H1 (cell line): ENCODE results near the gene PPP1R3E. TPM values are rescaled to one million over a fixed set of nuclear protein-coding genes. Genes with fewer than 3 reads are reported as not detected.

Source experiments
- CTCF ChIA-PET: fragments of 300-600 bp; sonication (Branson Sonifier 250); formaldehyde crosslinking; loops from one replicate; lab custom pipeline; 2021; ENCODE audit not compliant: partially characterized antibody; lab: Charles Lee
- POLR2A ChIA-PET: fragments of 300-600 bp; sonication (Branson Sonifier 250); formaldehyde crosslinking; loops from one replicate; lab custom pipeline; 2021; ENCODE audit warnings: inconsistent platforms; ENCODE audit not compliant: partially characterized antibody; lab: Charles Lee
- DNase-seq, 2 experiments: peaks; one replicate each; pipeline versions ENCODE4 v3.0.0 to v3.0.0-alpha.2; 2010 to 2022; ENCODE audit warnings: low spot score in 2 of 2, low read depth in 1 of 2, mixed read lengths in 1 of 2
- FAIRE-seq: peaks from 2 replicates; lab custom pipeline; 2011; peaks lifted over from hg19 to GRCh38; lab: Jason Lieb, UNC
- H2AFZ ChIP-seq: 2 replicates; pipeline ENCODE4 v1.8.1; 2012; ENCODE audit warnings: low read length, inconsistent platforms
- H2AK5ac ChIP-seq: 2 replicates; pipeline ENCODE4 v1.6.1; 2013; ENCODE audit warnings: low read depth, low read length
- H2BK120ac ChIP-seq: replicated peaks from 2 replicates; pipeline ENCODE3; 2013; ENCODE audit warnings: low read depth, low read length, inconsistent platforms
- H2BK12ac ChIP-seq: 2 replicates; pipeline ENCODE4 v1.6.1; 2013; ENCODE audit warnings: low read depth, low read length
- H2BK15ac ChIP-seq: 2 replicates; pipeline ENCODE4 v1.6.1; 2013; ENCODE audit warnings: low read length
- H2BK20ac ChIP-seq: 2 replicates; pipeline ENCODE4 v1.6.1; 2013; ENCODE audit warnings: low read length
- H2BK5ac ChIP-seq: 2 replicates; pipeline ENCODE4 v1.6.1; 2013; ENCODE audit warnings: low read depth, low read length
- H3K14ac ChIP-seq: 2 replicates; pipeline ENCODE4 v1.6.1; 2013; ENCODE audit warnings: inconsistent platforms; ENCODE audit not compliant: insufficient read length
- H3K18ac ChIP-seq: 2 replicates; pipeline ENCODE4 v1.6.1; 2013; ENCODE audit warnings: low read length; ENCODE audit errors: extremely low read depth
- H3K23ac ChIP-seq: 2 replicates; pipeline ENCODE4 v1.6.1; 2013; ENCODE audit warnings: inconsistent platforms; ENCODE audit not compliant: insufficient read length
- H3K23me2 ChIP-seq: 2 replicates; pipeline ENCODE4 v1.6.1; 2013; ENCODE audit warnings: low read depth, low read length
- H3K27ac ChIP-seq: 2 replicates; pipeline ENCODE4 v1.6.1; 2011; ENCODE audit warnings: low read depth, low read length, inconsistent platforms
- H3K27me3 ChIP-seq, 4 experiments: replicated peaks in 1 of 4; 1 replicate in 1 of 4; 2 replicates in 3 of 4; pipeline versions ENCODE4 v1.6.1 to v1.8.1; 2011 to 2013; ENCODE audit warnings: low read length in 3 of 4, mild to moderate bottlenecking in 3 of 4, inconsistent platforms in 2 of 4, mixed read lengths in 2 of 4, moderate library complexity in 1 of 4; ENCODE audit not compliant: control insufficient read depth in 3 of 4, insufficient read depth in 3 of 4; ENCODE audit errors: extremely low read depth in 1 of 4
- H3K36me3 ChIP-seq, 4 experiments: 2 replicates each; pipeline versions ENCODE4 v1.6.1 to v1.8.1; 2011 to 2013; ENCODE audit warnings: mild to moderate bottlenecking in 4 of 4, low read length in 3 of 4, moderate library complexity in 2 of 4, control low read depth in 1 of 4, inconsistent platforms in 1 of 4; ENCODE audit not compliant: insufficient read depth in 4 of 4, control insufficient read depth in 2 of 4
- H3K4ac ChIP-seq: replicated peaks from 2 replicates; pipeline ENCODE3; 2013; ENCODE audit warnings: low read length, low read depth, mixed read lengths, inconsistent platforms; ENCODE audit not compliant: insufficient read length
- H3K4me1 ChIP-seq, 4 experiments: replicated peaks in 1 of 4; 1 replicate in 1 of 4; 2 replicates in 3 of 4; pipeline versions ENCODE4 v1.6.1 to v1.8.1; 2011 to 2013; ENCODE audit warnings: low read length in 3 of 4, inconsistent platforms in 2 of 4, mixed read lengths in 1 of 4; ENCODE audit not compliant: insufficient read depth in 4 of 4, control insufficient read depth in 3 of 4
- H3K4me2 ChIP-seq, 2 experiments: 2 replicates each; pipeline versions ENCODE4 v1.6.1 to v1.8.1; 2011 to 2013; ENCODE audit warnings: low read depth in 2 of 2, low read length in 2 of 2, control low read depth in 1 of 2, inconsistent platforms in 1 of 2, mild to moderate bottlenecking in 1 of 2; ENCODE audit not compliant: insufficient read depth in 1 of 2
- H3K4me3 ChIP-seq, 4 experiments: fragments of 200-600, 300-600 bp in 1 of 4; sonication (generic), shearing (Covaris generic), sonication (Bioruptor Twin) in 1 of 4; 2 replicates each; pipeline versions ENCODE4 v1.5.1 to v1.8.1; 2011 to 2016; ENCODE audit warnings: low read length in 4 of 4, low read depth in 3 of 4, control low read depth in 2 of 4, inconsistent platforms in 2 of 4, mild to moderate bottlenecking in 2 of 4, mixed read lengths in 1 of 4, moderate library complexity in 1 of 4; ENCODE audit not compliant: insufficient read depth in 2 of 4; ENCODE audit errors: extremely low read depth in 1 of 4
- H3K56ac ChIP-seq: replicated peaks from 2 replicates; pipeline ENCODE3; 2013; ENCODE audit warnings: low read depth, mild to moderate bottlenecking, mixed read lengths, low read length, inconsistent platforms; ENCODE audit not compliant: insufficient read length
- H3K79me1 ChIP-seq: 2 replicates; pipeline ENCODE4 v1.6.1; 2013; ENCODE audit warnings: low read depth, low read length, control low read depth
- H3K79me2 ChIP-seq, 2 experiments: 2 replicates each; pipeline versions ENCODE4 v1.6.1 to v1.8.1; 2012 to 2013; ENCODE audit warnings: low read length in 2 of 2, mild to moderate bottlenecking in 2 of 2, inconsistent platforms in 1 of 2; ENCODE audit not compliant: insufficient read depth in 2 of 2, control insufficient read depth in 1 of 2
- H3K9ac ChIP-seq, 4 experiments: replicated peaks in 1 of 4; 1 replicate in 1 of 4; 2 replicates in 3 of 4; pipeline versions ENCODE4 v1.6.1 to v1.8.1; 2011 to 2013; ENCODE audit warnings: low read depth in 3 of 4, low read length in 3 of 4, control low read depth in 2 of 4, mild to moderate bottlenecking in 2 of 4, moderate library complexity in 2 of 4, inconsistent platforms in 1 of 4; ENCODE audit errors: extremely low read depth in 1 of 4
- H3K9me3 ChIP-seq, 2 experiments: 2 replicates each; pipeline versions ENCODE4 v1.6.1 to v1.8.1; 2012 to 2013; ENCODE audit warnings: mild to moderate bottlenecking in 2 of 2, moderate library complexity in 2 of 2, control low read depth in 1 of 2, inconsistent platforms in 1 of 2, low read depth in 1 of 2, low read length in 1 of 2, mixed read lengths in 1 of 2; ENCODE audit not compliant: insufficient read depth in 2 of 2
- H4K20me1 ChIP-seq, 2 experiments: replicated peaks in 1 of 2; 2 replicates each; pipeline versions ENCODE3 to v1.8.1; 2011 to 2013; ENCODE audit warnings: inconsistent platforms in 2 of 2, low read length in 2 of 2, mild to moderate bottlenecking in 1 of 2; ENCODE audit not compliant: insufficient read depth in 2 of 2, control insufficient read depth in 1 of 2
- H4K5ac ChIP-seq: 2 replicates; pipeline ENCODE4 v1.6.1; 2013; ENCODE audit warnings: low read length, low read depth, mixed read lengths, inconsistent platforms; ENCODE audit not compliant: insufficient read length
- H4K8ac ChIP-seq: 2 replicates; pipeline ENCODE4 v1.8.0; 2013; ENCODE audit warnings: mild to moderate bottlenecking, moderate library complexity, low read length, inconsistent platforms; ENCODE audit not compliant: insufficient read depth; ENCODE audit errors: extremely low read depth
- H4K91ac ChIP-seq: replicated peaks from 2 replicates; pipeline ENCODE3; 2013; ENCODE audit warnings: low read length, mixed read lengths, inconsistent platforms; ENCODE audit not compliant: insufficient read length
- ATF2 ChIP-seq: IDR thresholded peaks from 2 replicates; pipeline ENCODE4 v1.6.1; 2012; ENCODE audit warnings: low read length, inconsistent platforms
- CEBPB ChIP-seq: IDR thresholded peaks from 2 replicates; pipeline ENCODE4 v1.6.1; 2012; ENCODE audit warnings: low read depth, low read length
- GABPA ChIP-seq: IDR thresholded peaks from 2 replicates; pipeline ENCODE4 v1.6.1; 2011; ENCODE audit warnings: mild to moderate bottlenecking, low read length, moderate library complexity, borderline replicate concordance; ENCODE audit not compliant: insufficient read depth
- HDAC6 ChIP-seq: IDR thresholded peaks from one replicate; pipeline ENCODE4 v1.7.1; 2012; ENCODE audit warnings: low read depth, mild to moderate bottlenecking, inconsistent platforms, low read length, moderate library complexity
- JUN ChIP-seq: IDR thresholded peaks from 2 replicates; pipeline ENCODE4 v1.6.1; 2011; ENCODE audit warnings: low read depth, mild to moderate bottlenecking, improper control_type of control experiment, low read length
- KDM1A ChIP-seq: fragments of 200-600, 300-600 bp; sonication (generic); IDR thresholded peaks from 2 replicates; pipeline ENCODE4 v1.7.1; 2016; ENCODE audit warnings: mild to moderate bottlenecking, low read length, borderline replicate concordance
- MAX ChIP-seq: IDR thresholded peaks from 2 replicates; pipeline ENCODE4 v1.6.1; 2012; ENCODE audit warnings: inconsistent platforms
- NRF1 ChIP-seq: IDR thresholded peaks from 2 replicates; pipeline ENCODE4 v1.6.1; 2011; ENCODE audit warnings: mild to moderate bottlenecking, low read depth, low read length, improper control_type of control experiment
- RBBP5 ChIP-seq: IDR thresholded peaks from 2 replicates; pipeline ENCODE4 v1.7.1; 2012; ENCODE audit warnings: low read depth, mild to moderate bottlenecking, inconsistent platforms, low read length, moderate library complexity, borderline replicate concordance
- SIX5 ChIP-seq: IDR thresholded peaks from 2 replicates; pipeline ENCODE4 v1.6.1; 2011; ENCODE audit warnings: mild to moderate bottlenecking, low read depth, low read length
- SP4 ChIP-seq: IDR thresholded peaks from 2 replicates; pipeline ENCODE4 v1.6.1; 2012; ENCODE audit warnings: low read length, inconsistent platforms
- TCF12 ChIP-seq: IDR thresholded peaks from 2 replicates; pipeline ENCODE4 v1.6.1; 2011; ENCODE audit warnings: low read depth, mild to moderate bottlenecking, low read length
- ZNF274 ChIP-seq: IDR thresholded peaks from 2 replicates; pipeline ENCODE4 v1.7.0; 2012; ENCODE audit warnings: low read length, borderline replicate concordance; ENCODE audit errors: extremely low read depth
- WGBS, 2 experiments: shearing (Covaris generic) in 1 of 2; methylation state at CpG; one replicate each; pipeline versions ENCODE4 v1.1.6 to v1.1.7; 2013 to 2015; ENCODE audit warnings: low lambda C conversion rate in 2 of 2, mixed read lengths in 2 of 2, inconsistent platforms in 1 of 2, low coverage in 1 of 2, missing lambda C conversion rate in 1 of 2; ENCODE audit not compliant: insufficient replicate concordance in 2 of 2, insufficient coverage in 1 of 2, insufficient read length in 1 of 2; ENCODE audit errors: extremely low coverage in 1 of 2, missing lambda C conversion rate in 1 of 2; 5-methylcytosine and 5-hydroxymethylcytosine counted together
- polyA plus RNA-seq, 7 experiments: library from polyadenylated mRNA; depleted of rRNA in 3 of 7; stranded (reverse) in 5 of 7; unstranded in 2 of 7; fragments of >200 nt in 5 of 7; fragments of 200-250 nt in 2 of 7; gene quantifications; 1 replicate in 5 of 7; 2 replicates in 1 of 7; 4 replicates in 1 of 7; pipeline versions ENCODE4 v1.2.1 to v1.2.3, GENCODE V29; 2011 to 2013; ENCODE audit warnings: missing spikeins in 2 of 7, mixed read lengths in 2 of 7
- total RNA-seq: library from RNA; stranded (reverse); fragmentation: NEBNext Ultra II Directional; extraction: Animal tissue kit (Norgen Biotek cat#: 25700); gene quantifications from 2 replicates; pipeline ENCODE4 v1.2.1, GENCODE V29; 2021

PPP1R3E gene
- total and polyA plus RNA-seq, 2 of the 8 experiments (the other 6 are each of a cell fraction or from before 2014, with no cell fraction given): 4.4 to 4.7 TPM

- H2BK15ac ChIP-seq: no peak overlapping the region
- H3K4me1 ChIP-seq: peaks cover 0 to 4% (median 0%) of the 10 kb centered on the region in 4 experiments; a peak in 4 of 7 replicates
- H3K36me3 ChIP-seq: no peaks in the 10 kb centered on the region
- TF ChIP-seq SP4 (no peak), NRF1 (no peak), ATF2 (no peak), KDM1A (no peak), MAX (no peak), JUN (no peak), TCF12 (no peak), HDAC6 (no peak), RBBP5 (no peak), CEBPB (no peak), GABPA (no peak), SIX5 (no peak), ZNF274 (no peak)
- H2BK20ac ChIP-seq: no peak overlapping the region
- H3K79me1 ChIP-seq: no peaks in the 10 kb centered on the region
- no peak overlapping the region for H4K5ac ChIP-seq
- no peaks in the 10 kb centered on the region for H3K79me2 ChIP-seq
- no peak overlapping the region for H3K18ac ChIP-seq
- H2AK5ac ChIP-seq: no peak overlapping the region
- peaks cover 33 to 69% (median 61%) of the 10 kb centered on the region in 4 experiments for H3K27me3 ChIP-seq
- no peak overlapping the region for H2BK120ac ChIP-seq
- H3K4me2 ChIP-seq: no peak overlapping the region
- no peak overlapping the region for H4K8ac ChIP-seq
- no peak overlapping the region for H2BK12ac ChIP-seq
- H3K9me3 ChIP-seq: no peaks in the 10 kb centered on the region
- CTCF ChIA-PET: interaction anchor here (0.6 to 7.2 kb wide), 20 partner anchors 9 to 262 kb away, joined by 3 to 42 read pairs (median 6); partner anchors contain the start of genes BCL2L2, HOMEZ and PABPN1
- FAIRE-seq: no peak
- H4K91ac ChIP-seq: no peak overlapping the region
- H3K23ac ChIP-seq: no peak overlapping the region
- no peak overlapping the region for H3K27ac ChIP-seq
- H3K4ac ChIP-seq: no peak overlapping the region
- H3K9ac ChIP-seq: no peak overlapping the region
- H3K4me3 ChIP-seq: no peak overlapping the region
- peaks cover 8% of the 10 kb centered on the region; the same call in 1 of the 2 replicates for H3K23me2 ChIP-seq
- POLR2A ChIA-PET: interaction anchor here (1.3 kb wide), 1 partner anchor 15 kb away, joined by 4 read pairs; no protein-coding TSS in a partner anchor
- H3K14ac ChIP-seq: no peak overlapping the region
- H2BK5ac ChIP-seq: no peak overlapping the region
- H4K20me1 ChIP-seq: peaks cover 5 to 8% of the 10 kb centered on the region in 2 experiments
- H3K56ac ChIP-seq: no peak overlapping the region
- H2AFZ ChIP-seq: no peak overlapping the region
- DNase-seq: no peak
- WGBS, 2 experiments: 87% methylated on average over 7 of the region's 7 CpGs; no CpG with 5 or more reads in 1 of the 2 experiments
Observed at GRCh38 chr14:23297096-23297495, 5.6 kb downstream of the PPP1R3E start.
